ENCODE data around the gene PITPNB.

- TF ChIP-seq CTCF (IDR thresholded peaks at IDR 0.05 in 4 of 5, conservative IDR thresholded peaks at IDR 0.05 in 1 of 5): no peak
- no peak for TF ChIP-seq POLR2A (IDR thresholded peaks at IDR 0.05)
Observed at GRCh38 chr22:27840436-27840835, 78.6 kb downstream of the PITPNB start.

All from gastrocnemius medialis (tissue), 4 donors.